SK-N-SH treated with all-trans-retinoic acid at 6 μM for 48 hours (cell line): ENCODE results near the gene TPK1.

Source experiments
- GLIS3 ChIP-seq: fragments of 250-450 bp; sonication (Bioruptor Pico); IDR thresholded peaks from 2 replicates; pipeline ENCODE4 v1.5.0; 2020; ENCODE audit warnings: mild to moderate bottlenecking, moderate library complexity
- PATZ1 ChIP-seq: fragments of 250-450 bp; sonication (Bioruptor Pico); IDR thresholded peaks from 2 replicates; pipeline ENCODE4 v1.8.0; 2020; ENCODE audit warnings: mild to moderate bottlenecking, moderate library complexity, borderline replicate concordance
- ZFP30 ChIP-seq: fragments of 450-650 bp; formaldehyde crosslinking; IDR thresholded peaks from 2 replicates; pipeline ENCODE4 v1.5.0; 2022; ENCODE audit warnings: mild to moderate bottlenecking, moderate library complexity
- ZNF565 ChIP-seq: fragments of 450-650 bp; formaldehyde crosslinking; conservative IDR thresholded peaks from 2 replicates; pipeline ENCODE4 v1.5.0; 2020; ENCODE audit warnings: low read depth, mild to moderate bottlenecking, moderate library complexity
- ZNF70 ChIP-seq: fragments of 450-650 bp; formaldehyde crosslinking; IDR thresholded peaks from 2 replicates; pipeline ENCODE4 v1.5.0; 2020; ENCODE audit warnings: mild to moderate bottlenecking, moderate library complexity

GRCh38 chr7:144780071-144780608 is 55.7 kb downstream of the TPK1 start:
- no peak for TF ChIP-seq ZNF565 (CRISPR knock-in tag)
- TF ChIP-seq ZFP30 (CRISPR knock-in tag), result no peak
- no peak for TF ChIP-seq PATZ1
- TF ChIP-seq ZNF70, result no peak
- TF ChIP-seq GLIS3 (CRISPR knock-in tag), result no peak
